K562 (cell line): Measurements from ENCODE around the gene PLEKHH2. TPM values are rescaled to one million over a fixed set of nuclear protein-coding genes. Genes with fewer than 3 reads are reported as not detected.
A peak's percentile ranks its signal among the peaks of the same experiment; 100 is the strongest.

Experiments used
- ARID2 ChIP-seq: fragments of 450-650 bp; IDR thresholded peaks from 2 replicates; pipeline ENCODE4 v1.6.1; 2017; ENCODE audit warnings: antibody characterized with exemption, mild to moderate bottlenecking
- FOXM1 ChIP-seq, 2 experiments: fragments of 450-650 bp in 1 of 2; sonication (generic) in 1 of 2; formaldehyde crosslinking in 1 of 2; IDR thresholded peaks; 2 replicates each; pipeline versions ENCODE4 v1.6.1 to v1.9.0; 2017 to 2022; ENCODE audit warnings: low read depth in 2 of 2, mild to moderate bottlenecking in 2 of 2, missing genetic modification reagents in 1 of 2, moderate library complexity in 1 of 2
- GTF2E2 ChIP-seq: fragments of 200-800 bp; sonication (Bioruptor generic); IDR thresholded peaks from 2 replicates; pipeline ENCODE4 v1.6.1; 2016; ENCODE audit warnings: missing genetic modification characterization, missing compliant biosample characterization
- OTX1 ChIP-seq: fragments of 450-650 bp; formaldehyde crosslinking; IDR thresholded peaks from 2 replicates; pipeline ENCODE4 v1.4.0; 2022; ENCODE audit warnings: mild to moderate bottlenecking
- PHF8 ChIP-seq: fragments of 200-600 bp; sonication (generic); IDR thresholded peaks from 2 replicates; pipeline ENCODE4 v1.6.1; 2012; ENCODE audit warnings: mixed run types, mild to moderate bottlenecking, inconsistent platforms, low read length, moderate library complexity, borderline replicate concordance
- PHTF2 ChIP-seq: fragments of 250-450 bp; sonication (Bioruptor Pico); IDR thresholded peaks from 2 replicates; pipeline ENCODE4 v1.5.0; 2021; ENCODE audit warnings: mild to moderate bottlenecking
- POLR2A ChIP-seq: fragments of 450-650 bp; conservative IDR thresholded peaks from 2 replicates; pipeline ENCODE4 v1.6.1; 2016
- SOX6 ChIP-seq: fragments of 450-650 bp; IDR thresholded peaks from 2 replicates; pipeline ENCODE4 v1.6.1; 2014; ENCODE audit warnings: mild to moderate bottlenecking
- polyA plus RNA-seq, 8 experiments: library from polyadenylated mRNA; depleted of rRNA in 4 of 8; stranded (reverse) in 5 of 8; unstranded in 3 of 8; fragments of >200 nt; fragmentation: Nextera tagmentation in 2 of 8; fragmentation: Illumina TruSeq in 1 of 8; extraction: Ambion mirVana in 2 of 8; extraction: Trizol in 1 of 8; gene quantifications; 2 replicates each; pipeline versions ENCODE4 v1.2.1 to v1.2.3, GENCODE V29; 2011 to 2014; ENCODE audit warnings: inconsistent platforms in 1 of 8, missing spikeins in 1 of 8
- total RNA-seq, 7 experiments: library from RNA; depleted of rRNA in 6 of 7; stranded (reverse); fragments of >200 nt in 6 of 7; fragmentation: Illumina TruSeq in 2 of 7; extraction: Trizol in 2 of 7; gene quantifications; 2 replicates each; pipeline versions ENCODE4 v1.2.1 to v1.2.3, GENCODE V29; 2011 to 2021; ENCODE audit warnings: low replicate concordance in 1 of 7
- TF ChIP-seq, protein P1 (sequence below): fragments of 450-650 bp; IDR thresholded peaks from 2 replicates; pipeline ENCODE4 v1.6.1; 2016; ENCODE audit warnings: mild to moderate bottlenecking
- TF ChIP-seq, protein P2 (sequence below): fragments of 250-450 bp; sonication (Bioruptor Pico); IDR thresholded peaks from 2 replicates; pipeline ENCODE4 v1.9.0; 2021; ENCODE audit warnings: mild to moderate bottlenecking, inconsistent platforms
- TF ChIP-seq, protein P3 (sequence below), 2 experiments: fragments of 450-650 bp; IDR thresholded peaks; 2 replicates each; pipeline ENCODE4 v1.6.1; 2016; ENCODE audit warnings: mild to moderate bottlenecking in 2 of 2, borderline replicate concordance in 1 of 2, low read depth in 1 of 2, moderate library complexity in 1 of 2

The PLEKHH2 gene
- total and polyA plus RNA-seq, 9 of the 15 experiments (the other 6 are each of a cell fraction or from before 2014, with no cell fraction given) = 0.77 to 13.5 (median 2.7) TPM

DNA sequence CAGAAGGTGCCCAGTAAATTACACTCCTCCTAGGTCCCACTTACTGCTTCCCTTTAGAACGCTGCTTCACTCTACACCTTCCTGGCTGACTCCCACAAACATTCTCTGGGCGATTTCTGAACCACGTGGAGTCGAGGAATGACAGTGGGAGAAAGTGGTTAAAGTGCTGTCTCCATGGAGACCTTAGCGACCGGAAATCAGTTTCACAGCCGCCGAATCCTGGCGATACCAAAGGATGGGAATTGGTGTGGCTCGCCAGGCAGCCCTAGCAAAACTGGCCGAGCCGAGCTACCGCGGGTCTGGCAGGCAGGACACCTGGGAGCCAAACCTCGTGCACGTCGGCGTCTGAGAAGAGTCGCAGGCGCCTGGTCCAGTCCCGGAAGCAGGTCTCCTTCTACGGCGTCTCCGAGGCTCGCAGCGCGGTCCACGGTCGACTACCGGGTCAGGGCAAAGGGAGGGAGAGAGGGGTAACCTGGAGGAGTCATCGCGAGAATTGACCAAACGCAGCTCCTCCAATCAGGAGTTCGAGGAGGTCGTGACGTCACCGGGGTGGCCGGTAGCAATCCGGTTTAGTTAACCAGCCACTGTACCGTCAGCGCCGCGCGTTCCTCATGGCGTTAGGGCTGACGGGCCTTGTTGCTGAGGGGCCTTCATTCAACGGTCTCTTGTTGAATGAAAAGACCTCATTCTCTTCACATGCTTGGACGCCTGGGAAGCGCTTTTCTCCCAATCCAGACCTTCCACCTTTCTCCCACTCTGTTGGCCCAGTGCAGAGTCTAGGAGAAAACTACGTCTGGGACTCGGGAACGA lies 41.3 kb upstream of the PLEKHH2 start, which contains the start of gene THADA (continued):
- TF ChIP-seq, protein P1, sequence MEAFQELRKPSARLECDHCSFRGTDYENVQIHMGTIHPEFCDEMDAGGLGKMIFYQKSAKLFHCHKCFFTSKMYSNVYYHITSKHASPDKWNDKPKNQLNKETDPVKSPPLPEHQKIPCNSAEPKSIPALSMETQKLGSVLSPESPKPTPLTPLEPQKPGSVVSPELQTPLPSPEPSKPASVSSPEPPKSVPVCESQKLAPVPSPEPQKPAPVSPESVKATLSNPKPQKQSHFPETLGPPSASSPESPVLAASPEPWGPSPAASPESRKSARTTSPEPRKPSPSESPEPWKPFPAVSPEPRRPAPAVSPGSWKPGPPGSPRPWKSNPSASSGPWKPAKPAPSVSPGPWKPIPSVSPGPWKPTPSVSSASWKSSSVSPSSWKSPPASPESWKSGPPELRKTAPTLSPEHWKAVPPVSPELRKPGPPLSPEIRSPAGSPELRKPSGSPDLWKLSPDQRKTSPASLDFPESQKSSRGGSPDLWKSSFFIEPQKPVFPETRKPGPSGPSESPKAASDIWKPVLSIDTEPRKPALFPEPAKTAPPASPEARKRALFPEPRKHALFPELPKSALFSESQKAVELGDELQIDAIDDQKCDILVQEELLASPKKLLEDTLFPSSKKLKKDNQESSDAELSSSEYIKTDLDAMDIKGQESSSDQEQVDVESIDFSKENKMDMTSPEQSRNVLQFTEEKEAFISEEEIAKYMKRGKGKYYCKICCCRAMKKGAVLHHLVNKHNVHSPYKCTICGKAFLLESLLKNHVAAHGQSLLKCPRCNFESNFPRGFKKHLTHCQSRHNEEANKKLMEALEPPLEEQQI = peak; percentile 85; the same call in 1 of the 2 replicates
- TF ChIP-seq, protein P2, sequence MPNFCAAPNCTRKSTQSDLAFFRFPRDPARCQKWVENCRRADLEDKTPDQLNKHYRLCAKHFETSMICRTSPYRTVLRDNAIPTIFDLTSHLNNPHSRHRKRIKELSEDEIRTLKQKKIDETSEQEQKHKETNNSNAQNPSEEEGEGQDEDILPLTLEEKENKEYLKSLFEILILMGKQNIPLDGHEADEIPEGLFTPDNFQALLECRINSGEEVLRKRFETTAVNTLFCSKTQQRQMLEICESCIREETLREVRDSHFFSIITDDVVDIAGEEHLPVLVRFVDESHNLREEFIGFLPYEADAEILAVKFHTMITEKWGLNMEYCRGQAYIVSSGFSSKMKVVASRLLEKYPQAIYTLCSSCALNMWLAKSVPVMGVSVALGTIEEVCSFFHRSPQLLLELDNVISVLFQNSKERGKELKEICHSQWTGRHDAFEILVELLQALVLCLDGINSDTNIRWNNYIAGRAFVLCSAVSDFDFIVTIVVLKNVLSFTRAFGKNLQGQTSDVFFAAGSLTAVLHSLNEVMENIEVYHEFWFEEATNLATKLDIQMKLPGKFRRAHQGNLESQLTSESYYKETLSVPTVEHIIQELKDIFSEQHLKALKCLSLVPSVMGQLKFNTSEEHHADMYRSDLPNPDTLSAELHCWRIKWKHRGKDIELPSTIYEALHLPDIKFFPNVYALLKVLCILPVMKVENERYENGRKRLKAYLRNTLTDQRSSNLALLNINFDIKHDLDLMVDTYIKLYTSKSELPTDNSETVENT (CRISPR knock-in tag) = peak; percentile 76
- TF ChIP-seq FOXM1 (IDR thresholded peaks at IDR 0.05; ENCODE audit: low read depth) (peak; percentile 41; the same call in 1 of the 2 replicates), FOXM1 (CRISPR knock-in tag; IDR thresholded peaks at IDR 0.05; ENCODE audit: low read depth) (no peak), SOX6 (0 out of 2 replicates have a peak, but pooled peaks have one; percentile 46), PHF8 (peak; percentile 97), PHTF2 (CRISPR knock-in tag) (no peak), GTF2E2 (tag) (peak; percentile 96), OTX1 (CRISPR knock-in tag) (no peak), ARID2 (no peak), POLR2A (peak; percentile 99)
- TF ChIP-seq, protein P3, sequence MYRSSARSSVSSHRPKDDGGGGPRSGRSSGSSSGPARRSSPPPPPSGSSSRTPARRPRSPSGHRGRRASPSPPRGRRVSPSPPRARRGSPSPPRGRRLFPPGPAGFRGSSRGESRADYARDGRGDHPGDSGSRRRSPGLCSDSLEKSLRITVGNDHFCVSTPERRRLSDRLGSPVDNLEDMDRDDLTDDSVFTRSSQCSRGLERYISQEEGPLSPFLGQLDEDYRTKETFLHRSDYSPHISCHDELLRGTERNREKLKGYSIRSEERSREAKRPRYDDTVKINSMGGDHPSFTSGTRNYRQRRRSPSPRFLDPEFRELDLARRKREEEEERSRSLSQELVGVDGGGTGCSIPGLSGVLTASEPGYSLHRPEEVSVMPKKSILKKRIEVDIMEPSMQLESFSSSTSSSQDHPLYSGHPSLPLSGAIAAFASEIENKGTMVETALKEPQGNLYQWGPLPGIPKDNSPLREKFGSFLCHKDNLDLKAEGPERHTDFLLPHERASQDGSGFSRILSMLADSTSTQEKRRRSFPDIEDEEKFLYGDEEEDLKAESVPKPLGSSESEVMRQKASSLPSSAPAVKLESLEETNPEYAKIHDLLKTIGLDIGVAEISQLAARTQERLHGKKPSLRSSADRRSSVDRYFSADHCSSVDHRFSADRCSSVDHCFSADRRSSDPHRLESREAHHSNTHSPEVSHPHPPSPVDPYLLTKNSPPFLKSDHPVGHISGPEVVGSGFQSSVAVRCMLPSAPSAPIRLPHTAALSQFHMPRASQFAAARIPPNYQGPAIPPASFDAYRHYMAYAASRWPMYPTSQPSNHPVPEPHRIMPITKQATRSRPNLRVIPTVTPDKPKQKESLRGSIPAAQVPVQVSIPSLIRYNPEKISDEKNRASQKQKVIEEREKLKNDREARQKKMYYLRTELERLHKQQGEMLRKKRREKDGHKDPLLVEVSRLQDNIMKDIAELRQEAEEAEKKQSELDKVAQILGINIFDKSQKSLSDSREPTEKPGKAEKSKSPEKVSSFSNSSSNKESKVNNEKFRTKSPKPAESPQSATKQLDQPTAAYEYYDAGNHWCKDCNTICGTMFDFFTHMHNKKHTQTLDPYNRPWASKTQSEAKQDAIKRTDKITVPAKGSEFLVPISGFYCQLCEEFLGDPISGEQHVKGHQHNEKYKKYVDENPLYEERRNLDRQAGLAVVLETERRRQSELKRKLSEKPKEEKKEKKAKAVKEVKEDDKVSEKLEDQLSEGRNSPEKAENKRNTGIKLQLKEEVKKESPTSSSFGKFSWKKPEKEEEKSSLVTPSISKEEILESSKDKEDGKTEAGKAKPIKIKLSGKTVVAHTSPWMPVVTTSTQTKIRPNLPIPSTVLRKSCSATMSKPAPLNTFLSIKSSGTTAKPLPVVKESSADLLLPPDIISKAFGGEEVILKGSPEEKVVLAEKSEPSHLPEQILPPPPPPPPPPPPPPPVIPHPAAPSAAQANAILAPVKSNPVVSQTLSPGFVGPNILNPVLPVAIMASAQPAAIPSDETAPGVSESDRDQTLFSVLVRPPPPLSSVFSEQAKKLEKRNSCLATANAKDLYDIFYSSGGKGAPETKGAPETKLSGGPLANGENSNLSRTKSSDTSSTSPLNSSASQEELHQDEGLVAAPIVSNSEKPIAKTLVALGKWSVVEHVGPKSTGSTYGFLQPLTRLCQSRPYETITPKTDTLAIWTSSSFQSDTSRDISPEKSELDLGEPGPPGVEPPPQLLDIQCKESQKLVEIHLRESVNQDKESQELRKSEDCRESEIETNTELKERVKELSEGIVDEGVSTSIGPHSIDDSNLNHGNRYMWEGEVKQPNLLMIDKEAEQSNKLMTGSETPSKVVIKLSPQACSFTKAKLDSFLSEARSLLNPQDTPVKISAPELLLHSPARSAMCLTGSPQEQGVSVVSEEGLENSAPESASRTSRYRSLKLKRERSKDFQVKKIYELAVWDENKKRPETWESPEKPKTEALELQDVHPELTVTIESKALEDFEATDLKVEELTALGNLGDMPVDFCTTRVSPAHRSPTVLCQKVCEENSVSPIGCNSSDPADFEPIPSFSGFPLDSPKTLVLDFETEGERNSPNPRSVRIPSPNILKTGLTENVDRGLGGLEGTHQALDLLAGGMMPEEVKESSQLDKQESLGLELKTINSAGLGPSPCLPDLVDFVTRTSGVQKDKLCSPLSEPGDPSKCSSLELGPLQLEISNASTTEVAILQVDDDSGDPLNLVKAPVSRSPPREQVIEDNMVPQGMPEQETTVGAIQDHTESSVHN (IDR thresholded peaks at IDR 0.05; ENCODE audit: borderline replicate concordance in 1 of 2, low read depth in 1 of 2) = no peak
- TF ChIP-seq, all 486 proteins: peak for 162
